ENCODE results near the gene SLX9. TPM values are rescaled to one million over a fixed set of nuclear protein-coding genes. Genes with fewer than 3 reads are reported as not detected.

The SLX9 gene, protein sequence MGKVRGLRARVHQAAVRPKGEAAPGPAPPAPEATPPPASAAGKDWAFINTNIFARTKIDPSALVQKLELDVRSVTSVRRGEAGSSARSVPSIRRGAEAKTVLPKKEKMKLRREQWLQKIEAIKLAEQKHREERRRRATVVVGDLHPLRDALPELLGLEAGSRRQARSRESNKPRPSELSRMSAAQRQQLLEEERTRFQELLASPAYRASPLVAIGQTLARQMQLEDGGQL
- 17.2 and 19.6 TPM in 2 replicates for total RNA-seq

DNA sequence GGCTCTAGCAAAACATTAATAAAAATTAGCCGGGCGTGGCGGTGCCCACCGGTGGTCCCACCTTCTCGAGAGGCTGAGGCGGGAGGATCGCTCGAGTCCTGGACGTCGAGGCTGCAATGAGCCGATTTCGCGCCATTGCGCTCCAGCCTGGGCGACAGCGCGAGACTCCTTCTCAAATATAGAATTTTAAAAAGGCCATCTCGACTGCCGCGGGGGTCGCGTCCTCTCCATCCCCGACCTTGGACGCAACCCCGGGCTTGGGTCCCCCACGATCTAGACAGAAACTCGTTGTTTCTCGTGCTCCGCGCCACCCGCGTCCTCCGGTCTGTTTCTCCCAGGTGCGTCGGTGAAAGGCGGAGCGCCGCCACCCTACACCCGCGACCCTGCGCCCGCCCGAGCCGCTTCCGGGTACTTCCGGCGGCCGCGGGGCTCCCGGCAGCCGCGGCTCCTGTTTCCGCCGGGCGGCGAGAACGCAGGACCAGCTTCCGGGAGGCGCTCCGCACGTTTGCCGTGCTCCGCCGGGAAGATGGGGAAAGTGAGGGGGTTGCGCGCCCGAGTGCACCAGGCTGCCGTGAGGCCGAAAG lies at the start of gene SLX9:
SLX9 (plus strand) TSS at position 498 of the 584 bp plus-strand sequence; CDS start at position 527, 29 bp downstream.

GRCh38 chr21:44920694-44921604 lies 18.9 kb upstream of the SLX9 start, which contains the start of gene ITGB2:
Gene ITGB2, minus strand, starts transcription at chr21:44920899. Its CDS starts 10,117 bp downstream, at chr21:44910782.

Other genes starting within 250 kb of the SLX9 start
- not detected in 2 replicates for gene KRTAP10-12, start 242.9 kb upstream of the SLX9 start, total RNA-seq
- not detected in 2 replicates for gene TSPEAR, start 228.5 kb upstream of the SLX9 start, total RNA-seq
- 64.4 and 85.2 TPM in 2 replicates for gene UBE2G2, start 138.2 kb upstream of the SLX9 start, total RNA-seq
- 65.6 and 93.1 TPM in 2 replicates for gene SUMO3, start 122.0 kb upstream of the SLX9 start, total RNA-seq
- 377 and 440 TPM in 2 replicates for gene PTTG1IP, start 66.3 kb upstream of the SLX9 start, total RNA-seq
- gene ITGB2, start 19.1 kb upstream of the SLX9 start, total RNA-seq: 0.28 TPM in 1 of 2 replicates, not detected in the other
- gene ADARB1, start 134.6 kb downstream of the SLX9 start, total RNA-seq: 55.8 and 67.8 TPM in 2 replicates

Measured in smooth muscle cell of the umbilical artery (primary cell).